HepG2 (cell line): Measurements from ENCODE around the gene CNP. TPM values are rescaled to one million over a fixed set of nuclear protein-coding genes. Genes with fewer than 3 reads are reported as not detected.
A peak's percentile ranks its signal among the peaks of the same experiment; 100 is the strongest.

Source experiments
- ATF7-NPFF ChIP-seq: sonication (generic); formaldehyde crosslinking; IDR thresholded peaks from 2 replicates; pipeline ENCODE4 v1.8.1; 2023; ENCODE audit warnings: mild to moderate bottlenecking, low read depth, missing genetic modification reagents, moderate library complexity
- BCLAF1 ChIP-seq: fragments of 450-650 bp; IDR thresholded peaks from 2 replicates; pipeline ENCODE4 v1.6.1; 2017; ENCODE audit warnings: mild to moderate bottlenecking
- BHLHE40 ChIP-seq: IDR thresholded peaks from 2 replicates; pipeline ENCODE4 v1.6.1; 2011; ENCODE audit warnings: low read length, improper control_type of control experiment
- CENPX ChIP-seq: sonication (generic); formaldehyde crosslinking; IDR thresholded peaks from 2 replicates; pipeline ENCODE4 v1.9.0; 2021; ENCODE audit warnings: mild to moderate bottlenecking, missing genetic modification reagents, moderate library complexity
- DMAP1 ChIP-seq: IDR thresholded peaks from 2 replicates; pipeline ENCODE4 v1.6.1; 2016
- DRAP1 ChIP-seq: IDR thresholded peaks from 2 replicates; pipeline ENCODE4 v1.6.1; 2016; ENCODE audit warnings: missing genetic modification reagents, missing compliant biosample characterization
- FOXC1 ChIP-seq: sonication (generic); formaldehyde crosslinking; IDR thresholded peaks from 2 replicates; pipeline ENCODE4 v1.8.0; 2022; ENCODE audit warnings: mild to moderate bottlenecking, missing genetic modification reagents, borderline replicate concordance
- GPN1 ChIP-seq: sonication (generic); formaldehyde crosslinking; IDR thresholded peaks from 2 replicates; pipeline ENCODE4 v1.5.1; 2020; ENCODE audit warnings: missing genetic modification reagents, borderline replicate concordance
- HIVEP1 ChIP-seq: sonication (generic); formaldehyde crosslinking; IDR thresholded peaks from 2 replicates; pipeline ENCODE4 v1.4.0; 2020; ENCODE audit warnings: mild to moderate bottlenecking, missing genetic modification reagents
- LCORL ChIP-seq, 2 experiments: fragments of 450-650 bp in 1 of 2; sonication (generic) in 1 of 2; formaldehyde crosslinking in 1 of 2; IDR thresholded peaks; 2 replicates each; pipeline versions ENCODE4 v1.5.0 to v1.6.1; 2017 to 2020; ENCODE audit warnings: antibody characterized with exemption in 1 of 2, missing genetic modification reagents in 1 of 2
- NBN ChIP-seq: fragments of 450-650 bp; conservative IDR thresholded peaks from 2 replicates; pipeline ENCODE4 v1.6.1; 2017
- NCOA1 ChIP-seq: sonication (generic); formaldehyde crosslinking; IDR thresholded peaks from 2 replicates; pipeline ENCODE4 v1.9.0; 2021; ENCODE audit warnings: missing genetic modification reagents
- NCOA2 ChIP-seq: sonication (generic); formaldehyde crosslinking; IDR thresholded peaks from 2 replicates; pipeline ENCODE4 v1.8.0; 2022; ENCODE audit warnings: inconsistent platforms
- POLR2G ChIP-seq: fragments of 200-400 bp; formaldehyde crosslinking; IDR thresholded peaks from 2 replicates; pipeline ENCODE4 v1.6.1; 2018; ENCODE audit warnings: mild to moderate bottlenecking, low read depth, low read length, moderate library complexity
- RBM22 ChIP-seq: fragments of 200-400 bp; formaldehyde crosslinking; optimal IDR thresholded peaks from 2 replicates; pipeline ENCODE3; 2017; ENCODE audit warnings: mild to moderate bottlenecking, low read length, moderate library complexity
- SRSF4 ChIP-seq: fragments of 200-400 bp; formaldehyde crosslinking; IDR thresholded peaks from one replicate; pipeline ENCODE4 v1.6.1; 2018; ENCODE audit warnings: mild to moderate bottlenecking, low read depth, low read length, moderate library complexity; ENCODE audit not compliant: poor library complexity, severe bottlenecking
- TFDP1 ChIP-seq: IDR thresholded peaks from 2 replicates; pipeline ENCODE4 v1.6.1; 2016; ENCODE audit warnings: missing compliant biosample characterization, missing genetic modification reagents, borderline replicate concordance
- ZKSCAN1 ChIP-seq: fragments of 150-350 bp; IDR thresholded peaks from 2 replicates; pipeline ENCODE4 v1.6.1; 2014; ENCODE audit warnings: low read length
- ZNF17 ChIP-seq: sonication (generic); formaldehyde crosslinking; IDR thresholded peaks from 2 replicates; pipeline ENCODE4 v1.5.0; 2020; ENCODE audit warnings: mild to moderate bottlenecking, missing genetic modification reagents
- ZNF235 ChIP-seq: sonication (generic); formaldehyde crosslinking; IDR thresholded peaks from 2 replicates; pipeline ENCODE4 v1.8.1; 2023; ENCODE audit warnings: mild to moderate bottlenecking, missing genetic modification reagents, borderline replicate concordance
- ZNF362 ChIP-seq: sonication (generic); formaldehyde crosslinking; IDR thresholded peaks from 2 replicates; pipeline ENCODE4 v1.4.0; 2020; ENCODE audit warnings: missing genetic modification reagents, mild to moderate bottlenecking, borderline replicate concordance
- ZNF546 ChIP-seq: sonication (generic); formaldehyde crosslinking; conservative IDR thresholded peaks from 2 replicates; pipeline ENCODE4 v1.8.1; 2023; ENCODE audit warnings: mild to moderate bottlenecking, missing genetic modification reagents
- ZNF768 ChIP-seq: sonication (generic); formaldehyde crosslinking; IDR thresholded peaks from 2 replicates; pipeline ENCODE4 v1.4.0; 2020; ENCODE audit warnings: missing genetic modification reagents
- ZNF772 ChIP-seq: sonication (generic); formaldehyde crosslinking; IDR thresholded peaks from 2 replicates; pipeline ENCODE4 v1.5.0; 2020; ENCODE audit warnings: mild to moderate bottlenecking, missing genetic modification reagents
- polyA plus RNA-seq, 8 experiments: library from polyadenylated mRNA; depleted of rRNA in 3 of 8; stranded (reverse) in 7 of 8; unstranded in 1 of 8; fragments of >200 nt; fragmentation: Illumina TruSeq in 4 of 8; extraction: Trizol in 4 of 8; gene quantifications; 2 replicates each; pipeline versions ENCODE4 v1.2.1 to v1.2.3, GENCODE V29; 2011 to 2016; ENCODE audit warnings: low read depth in 4 of 8, missing spikeins in 1 of 8, mixed read lengths in 1 of 8; ENCODE audit not compliant: insufficient read depth in 1 of 8
- total RNA-seq, 5 experiments: library from RNA; depleted of rRNA; stranded (reverse); fragments of >200 nt; fragmentation: Illumina TruSeq; extraction: Trizol; gene quantifications; 2 replicates each; pipeline ENCODE4 v1.2.3, GENCODE V29; 2016; ENCODE audit warnings: low read depth in 1 of 5
- TF ChIP-seq, protein P1 (sequence below): sonication (generic); formaldehyde crosslinking; IDR thresholded peaks from 2 replicates; pipeline ENCODE4 v1.5.0; 2020; ENCODE audit warnings: mild to moderate bottlenecking, low read depth, missing genetic modification reagents, borderline replicate concordance

CNP gene
- total and polyA plus RNA-seq, 2 of the 13 experiments (the other 11 are each of a cell fraction or from before 2014, with no cell fraction given), result 97.2 to 161 TPM

GRCh38 chr17:41965694-41966462 lies 717 bp upstream of the CNP start (continued):
- TF ChIP-seq TFDP1 (CRISPR knock-in tag), result no peak
- peak; percentile 26; the same call in 1 of the 2 replicates for TF ChIP-seq ZNF546 (CRISPR knock-in tag)
- TF ChIP-seq ZKSCAN1, result no peak
- no peak for TF ChIP-seq RBM22
- no peak for TF ChIP-seq NBN
- no peak for TF ChIP-seq BCLAF1
- TF ChIP-seq POLR2G, result no peak
- TF ChIP-seq, protein P1, sequence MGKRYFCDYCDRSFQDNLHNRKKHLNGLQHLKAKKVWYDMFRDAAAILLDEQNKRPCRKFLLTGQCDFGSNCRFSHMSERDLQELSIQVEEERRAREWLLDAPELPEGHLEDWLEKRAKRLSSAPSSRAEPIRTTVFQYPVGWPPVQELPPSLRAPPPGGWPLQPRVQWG (CRISPR knock-in tag), result no peak
- no peak; the same call in 1 of the 2 replicates for TF ChIP-seq NCOA2 (CRISPR knock-in tag)
- peak; percentile 74; the same call in 1 of the 2 replicates for TF ChIP-seq ZNF772
- no peak for TF ChIP-seq ZNF17 (CRISPR knock-in tag)
- peak; percentile 11; the same call in 1 of the 2 replicates for TF ChIP-seq NCOA1 (CRISPR knock-in tag)
- TF ChIP-seq HIVEP1, result 0 out of 2 replicates have a peak, but pooled peaks have one; percentile 59
- TF ChIP-seq SRSF4, result no peak
- no peak for TF ChIP-seq GPN1
- no peak for TF ChIP-seq CENPX (CRISPR knock-in tag)
- no peak for TF ChIP-seq LCORL (IDR thresholded peaks at IDR 0.05)
- peak; percentile 78 for TF ChIP-seq LCORL (CRISPR knock-in tag; IDR thresholded peaks at IDR 0.05)
- no peak for TF ChIP-seq ZNF362 (CRISPR knock-in tag)
- no peak for TF ChIP-seq BHLHE40
- TF ChIP-seq ZNF768 (CRISPR knock-in tag), result no peak
- TF ChIP-seq ZNF235 (CRISPR knock-in tag), result 0 out of 2 replicates have a peak, but pooled peaks have one; percentile 17
- TF ChIP-seq DRAP1, result peak; percentile 66
- TF ChIP-seq FOXC1 (CRISPR knock-in tag), result peak; percentile 14; the same call in 1 of the 2 replicates
- TF ChIP-seq DMAP1 (CRISPR knock-in tag), result no peak; the same call in 1 of the 2 replicates
- TF ChIP-seq ATF7-NPFF (CRISPR knock-in tag), result 0 out of 2 replicates have a peak, but pooled peaks have one; percentile 44
